ENCODE data around the gene ZC3H7A.
"Not testable (repeated sequence)": the region's sequence is repeated elsewhere in the genome, so short reads cannot be mapped to it uniquely, and the experiment has no call there.

The ZC3H7A gene

DNA sequence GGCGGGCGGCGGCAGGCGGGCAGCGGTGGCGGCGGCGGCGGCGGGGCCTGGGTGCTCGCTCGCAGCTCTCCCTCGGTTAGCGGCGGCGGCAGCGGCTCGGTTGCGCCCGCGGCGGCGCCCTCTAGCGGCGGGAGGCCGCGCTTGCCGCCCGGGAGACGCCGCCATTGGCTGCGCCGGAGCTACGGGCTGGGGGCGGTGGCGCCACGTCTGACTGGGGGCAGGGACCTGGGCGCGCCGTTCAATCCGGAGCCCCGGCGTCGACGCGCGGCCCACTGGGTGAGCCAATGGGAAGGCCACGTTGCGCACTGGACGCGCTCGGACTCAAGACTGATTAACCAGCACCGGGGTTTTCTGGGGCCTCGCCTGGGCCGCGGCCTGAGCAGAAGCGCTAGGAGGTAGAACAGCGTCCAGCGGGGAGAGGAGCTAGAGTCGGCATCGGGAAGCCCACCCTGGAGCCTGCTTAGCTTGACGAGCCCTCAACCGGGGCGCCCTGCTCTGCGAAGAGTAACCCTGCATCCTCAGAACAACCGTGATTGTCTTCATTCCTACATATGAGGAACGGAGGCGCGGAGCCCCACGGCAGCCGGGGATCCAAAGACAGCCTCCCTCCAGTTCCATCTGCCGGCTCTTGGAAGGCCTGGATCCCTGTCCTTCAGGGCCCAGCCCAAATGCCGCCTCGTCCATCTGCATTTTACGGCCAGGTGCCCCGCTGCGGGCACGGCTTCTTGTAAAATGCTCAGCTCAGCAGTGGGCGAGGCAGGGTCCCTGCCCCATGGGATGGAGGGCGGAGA, at the start of gene ZC3H7A:
ZC3H7A (minus strand) TSS at position 93 of the 791 bp plus-strand sequence. CDS start 14,904 bp downstream, outside the sequence.
- ATAC-seq (peak; percentile 99), DNase-seq (peak; percentile 94)
- peak within 1 kb of the TSS; percentile 96 for H3K27ac Mint-ChIP-seq
- peaks cover 67% of the 10 kb centered on the region for H3K4me1 Mint-ChIP-seq
- peak within 1 kb of the TSS; percentile 96 for H3K4me3 Mint-ChIP-seq
- H3K9me3 Mint-ChIP-seq = no peaks in the 10 kb centered on the region
- H3K36me3 Mint-ChIP-seq (ENCODE audit: low read depth) = peaks cover 18% of the 10 kb centered on the region
- no peaks in the 10 kb centered on the region for H3K27me3 Mint-ChIP-seq

- DNase-seq (no peak), ATAC-seq (no peak)
- Mint-ChIP-seq H3K36me3 (ENCODE audit: low read depth) (peaks cover 75% of the 10 kb centered on the region), H3K9me3 (no peaks in the 10 kb centered on the region), H3K4me1 (peaks cover 33% of the 10 kb centered on the region), H3K27me3 (no peaks in the 10 kb centered on the region), H3K4me3 (no peak overlapping the region), H3K27ac (peak overlapping the region; percentile 49)
Observed at GRCh38 chr16:11844499-11844898, 47.4 kb upstream of the ZC3H7A start.

- ATAC-seq = no peak
- Mint-ChIP-seq H3K27ac (no peak overlapping the region), H3K4me1 (peaks cover 27% of the 10 kb centered on the region)
Observed at GRCh38 chr16:11843861-11844260, 46.8 kb upstream of the ZC3H7A start.

DNA sequence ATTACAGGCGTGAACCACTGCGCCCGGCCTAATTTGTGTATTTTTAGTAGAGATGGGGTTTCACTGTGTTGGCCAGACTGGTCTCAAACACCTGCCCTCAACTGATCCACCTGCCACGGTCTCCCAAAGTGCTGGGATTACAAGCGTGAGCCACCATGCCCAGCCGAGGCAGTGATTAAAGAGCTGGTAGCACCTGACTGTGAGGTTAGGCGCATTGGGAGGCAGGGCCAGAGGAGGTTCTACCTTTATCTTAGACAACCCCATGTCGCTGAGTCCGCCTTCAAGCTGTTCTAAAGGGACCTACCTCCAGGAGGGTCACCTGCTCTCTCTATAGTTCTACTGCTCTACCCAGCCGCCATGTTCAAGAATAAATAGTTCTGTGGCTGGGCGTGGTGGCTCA, 46.1 kb upstream of the ZC3H7A start:
- no peaks in the 10 kb centered on the region for H3K9me3 Mint-ChIP-seq
- ATAC-seq = no peak
- H3K4me1 Mint-ChIP-seq = peaks cover 21% of the 10 kb centered on the region
- no peak for DNase-seq
- peaks cover 70% of the 10 kb centered on the region for H3K36me3 Mint-ChIP-seq (ENCODE audit: low read depth)
- no peak overlapping the region for H3K4me3 Mint-ChIP-seq
- no peaks in the 10 kb centered on the region for H3K27me3 Mint-ChIP-seq
- H3K27ac Mint-ChIP-seq = no peak overlapping the region

More at GRCh38 chr16:11843861-11844260, 46.8 kb upstream of the ZC3H7A start:
- no peak for DNase-seq
- no peaks in the 10 kb centered on the region for H3K27me3 Mint-ChIP-seq
- H3K4me3 Mint-ChIP-seq = no peak overlapping the region
- no peaks in the 10 kb centered on the region for H3K9me3 Mint-ChIP-seq
- H3K36me3 Mint-ChIP-seq (ENCODE audit: low read depth) = peaks cover 73% of the 10 kb centered on the region

DNA sequence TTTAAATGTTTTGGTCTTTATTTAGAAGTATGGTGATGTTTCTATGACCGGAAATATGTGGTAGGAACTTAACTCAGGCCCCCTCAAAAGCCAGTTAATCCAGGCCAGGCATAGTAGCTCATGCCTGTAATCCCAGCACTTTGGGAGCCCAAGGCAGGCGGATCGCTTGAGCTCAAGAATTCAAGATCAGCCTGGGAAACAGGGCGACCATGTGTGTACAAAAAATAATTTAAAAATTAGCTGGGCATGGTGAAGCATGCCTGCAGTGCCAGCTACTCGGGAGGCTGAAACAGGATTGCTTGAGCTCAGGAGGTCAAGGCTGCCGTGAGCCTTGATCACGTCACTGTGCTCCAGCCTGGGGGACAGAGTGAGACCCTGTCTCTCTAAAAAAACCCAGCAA, 44.0 kb upstream of the ZC3H7A start:
- Mint-ChIP-seq H3K9me3 (no peaks in the 10 kb centered on the region), H3K27me3 (no peaks in the 10 kb centered on the region), H3K4me1 (peaks cover 9% of the 10 kb centered on the region), H3K27ac (no peak overlapping the region), H3K4me3 (no peak overlapping the region), H3K36me3 (ENCODE audit: low read depth) (peaks cover 73% of the 10 kb centered on the region)
- ATAC-seq (no peak), DNase-seq (no peak)

DNA sequence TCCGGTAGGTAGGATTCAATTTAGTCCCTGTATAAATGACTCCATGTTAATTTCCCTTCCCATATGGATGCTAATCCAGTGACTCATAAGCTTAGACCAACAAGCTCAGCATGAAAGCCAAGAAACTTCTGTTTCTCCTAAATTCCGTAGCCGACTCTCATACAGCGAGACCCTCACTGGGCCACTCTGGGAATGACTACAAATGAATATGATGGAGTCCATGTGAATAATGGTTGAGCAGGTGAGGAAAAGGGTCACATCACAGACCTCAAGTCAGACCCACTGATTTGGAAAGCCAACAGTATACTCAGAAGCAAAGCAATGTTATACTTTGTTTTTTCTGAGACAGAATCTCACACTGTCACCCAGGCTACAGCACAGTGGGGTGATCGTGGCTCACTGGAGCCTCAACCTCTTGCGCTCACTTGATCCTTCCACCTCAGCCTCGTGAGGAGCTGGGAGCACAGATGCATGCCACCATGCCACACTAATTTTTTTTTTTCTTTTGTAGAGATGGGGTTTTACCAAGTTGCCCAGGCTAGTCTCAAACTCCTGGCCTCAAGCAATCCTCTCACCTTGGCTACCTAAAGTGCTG, 39.7 kb upstream of the ZC3H7A start:
- Mint-ChIP-seq H3K27me3 (no peaks in the 10 kb centered on the region), H3K27ac (no peak overlapping the region), H3K4me3 (no peak overlapping the region), H3K9me3 (no peaks in the 10 kb centered on the region), H3K36me3 (ENCODE audit: low read depth) (peaks cover 45% of the 10 kb centered on the region), H3K4me1 (no peaks in the 10 kb centered on the region)
- no peak for DNase-seq
- no peak for ATAC-seq

DNA sequence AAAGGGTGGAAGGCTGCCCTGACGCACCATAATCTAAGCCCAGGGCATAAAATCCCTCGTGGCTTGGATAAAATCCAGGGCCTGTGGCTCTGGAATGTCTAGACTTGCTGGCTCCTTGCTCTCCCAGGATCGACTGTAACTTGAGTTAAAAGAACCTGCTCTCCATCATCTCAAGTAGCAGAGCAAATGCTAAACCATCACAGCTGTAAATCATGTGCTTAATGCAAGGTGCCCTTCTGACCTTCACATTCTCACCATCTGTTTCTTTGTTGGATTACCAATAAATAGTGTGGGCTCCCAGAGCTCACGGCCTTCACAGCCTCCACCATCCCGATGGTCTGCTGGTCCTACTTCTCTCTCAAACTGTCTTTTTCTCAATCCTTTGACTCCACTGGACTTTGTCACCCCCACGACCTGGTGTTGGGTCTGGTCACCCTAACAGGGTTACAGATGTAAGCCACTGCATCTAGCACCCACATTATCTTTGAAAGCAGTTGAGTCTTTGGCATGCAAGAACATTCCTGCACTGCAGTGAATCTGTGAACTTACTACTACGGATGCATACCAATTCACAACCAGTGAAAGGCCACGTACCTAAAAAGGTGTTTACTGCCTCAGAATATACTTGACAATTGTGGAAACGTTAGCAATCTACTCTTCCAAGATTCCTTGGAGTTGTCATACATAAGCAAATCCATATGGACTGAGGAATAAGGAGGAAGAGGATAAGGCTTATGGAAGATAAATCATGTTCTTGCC, 39.0 kb upstream of the ZC3H7A start:
- ATAC-seq = no peak
- Mint-ChIP-seq H3K27me3 (no peaks in the 10 kb centered on the region), H3K9me3 (no peaks in the 10 kb centered on the region), H3K4me3 (no peak overlapping the region), H3K27ac (peak overlapping the region; percentile 31), H3K4me1 (no peaks in the 10 kb centered on the region), H3K36me3 (ENCODE audit: low read depth) (peaks cover 40% of the 10 kb centered on the region)
- DNase-seq = no peak

DNA sequence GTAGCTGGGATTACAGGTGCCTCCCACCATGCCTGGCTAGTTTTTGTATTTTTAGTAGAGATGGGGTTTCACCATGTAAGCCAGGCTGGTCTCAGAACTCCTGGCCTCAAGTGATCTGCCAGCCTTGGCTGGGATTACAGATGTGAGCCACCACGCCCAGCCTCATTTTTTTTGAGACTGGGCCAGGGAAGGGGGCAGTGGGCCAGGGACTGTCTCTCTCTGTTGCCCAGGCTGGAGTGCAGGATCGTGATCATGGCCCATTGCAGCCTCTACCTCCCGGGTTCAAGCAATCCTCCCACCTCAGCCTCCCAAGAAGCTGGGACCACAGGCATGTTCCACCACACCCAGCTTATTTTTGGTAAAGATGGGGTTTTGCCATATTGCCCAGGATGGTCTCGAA, 38.3 kb upstream of the ZC3H7A start:
- Mint-ChIP-seq H3K9me3 (no peaks in the 10 kb centered on the region), H3K27me3 (no peaks in the 10 kb centered on the region), H3K4me3 (no peak overlapping the region), H3K4me1 (no peaks in the 10 kb centered on the region), H3K36me3 (ENCODE audit: low read depth) (peaks cover 37% of the 10 kb centered on the region), H3K27ac (no peak overlapping the region)
- DNase-seq = no peak
- ATAC-seq = no peak

DNA sequence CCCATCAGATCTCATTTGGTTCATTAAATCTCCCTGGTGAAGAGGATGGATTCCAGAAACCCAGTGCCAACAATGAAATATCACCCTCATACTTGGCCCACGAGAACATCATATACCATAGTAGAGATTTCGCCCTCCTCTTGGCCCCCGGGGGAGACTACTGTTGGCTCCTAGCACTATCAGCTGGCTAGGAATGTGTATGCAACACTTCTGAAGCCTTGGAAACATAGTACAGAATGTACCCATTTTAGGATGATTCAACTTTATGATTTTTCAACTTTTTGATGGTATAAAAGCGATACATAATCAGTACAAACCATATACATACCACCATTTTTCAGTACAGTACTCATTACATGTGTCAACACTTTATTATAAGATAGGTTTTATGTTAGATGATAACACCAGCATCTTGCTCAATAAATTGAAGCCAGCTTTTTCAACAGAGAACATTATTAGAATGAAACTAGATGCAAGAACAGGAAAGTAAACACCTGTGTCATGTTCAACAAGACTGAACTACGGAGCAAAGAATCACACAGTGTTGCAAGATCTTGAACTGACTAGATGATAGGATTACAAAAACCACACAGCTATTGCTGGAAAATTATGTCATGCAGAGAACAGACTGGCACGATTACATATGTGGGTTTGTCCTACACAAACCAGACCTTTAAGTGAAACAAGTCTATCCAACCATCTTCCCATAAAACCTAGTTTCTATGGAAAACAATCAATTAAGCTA, 37.1 kb upstream of the ZC3H7A start:
- ATAC-seq = no peak
- H3K9me3 Mint-ChIP-seq = no peaks in the 10 kb centered on the region
- no peak overlapping the region for H3K27ac Mint-ChIP-seq

GRCh38 chr16:11828696-11829095, 31.6 kb upstream of the ZC3H7A start:
- no peaks in the 10 kb centered on the region for H3K9me3 Mint-ChIP-seq
- no peaks in the 10 kb centered on the region for H3K4me1 Mint-ChIP-seq
- no peak overlapping the region for H3K4me3 Mint-ChIP-seq
- no peak overlapping the region for H3K27ac Mint-ChIP-seq
- ATAC-seq (no peak), DNase-seq (no peak)
- no peaks in the 10 kb centered on the region for H3K36me3 Mint-ChIP-seq (ENCODE audit: low read depth)
- H3K27me3 Mint-ChIP-seq = no peaks in the 10 kb centered on the region

More for the DNA sequence above, 37.1 kb upstream of the ZC3H7A start:
- Mint-ChIP-seq H3K4me3 (no peak overlapping the region), H3K27me3 (no peaks in the 10 kb centered on the region), H3K4me1 (no peaks in the 10 kb centered on the region), H3K36me3 (ENCODE audit: low read depth) (peaks cover 28% of the 10 kb centered on the region)
- DNase-seq = no peak

- not testable (repeated sequence) for ATAC-seq; H3K4me3 Mint-ChIP-seq; H3K36me3 Mint-ChIP-seq (ENCODE audit: low read depth)
Observed at GRCh38 chr16:11825520-11826165, 28.6 kb upstream of the ZC3H7A start.

DNA sequence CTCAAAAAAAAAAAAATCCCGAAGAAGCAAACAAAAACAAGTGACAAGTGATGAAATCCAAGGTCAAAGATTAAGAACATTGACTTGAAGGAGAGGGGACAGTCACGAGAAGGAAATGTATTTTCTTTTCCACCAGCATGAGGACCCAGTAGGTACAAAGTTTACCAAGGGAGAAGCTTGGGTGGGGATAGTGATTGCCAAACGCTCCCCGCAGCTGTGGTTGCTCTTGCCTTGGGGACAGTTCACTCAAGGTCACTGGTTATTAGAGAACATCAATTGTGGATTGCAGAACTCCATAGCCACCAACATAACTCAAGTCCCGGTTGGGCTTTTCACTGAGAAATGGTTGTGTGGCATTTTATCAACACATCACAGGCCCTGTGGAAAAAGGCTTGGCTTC, 27.3 kb upstream of the ZC3H7A start:
- no peaks in the 10 kb centered on the region for H3K9me3 Mint-ChIP-seq
- no peak for ATAC-seq
- H3K36me3 Mint-ChIP-seq (ENCODE audit: low read depth) = no peaks in the 10 kb centered on the region
- H3K27ac Mint-ChIP-seq = no peak overlapping the region
- DNase-seq = no peak
- peaks cover 3% of the 10 kb centered on the region for H3K27me3 Mint-ChIP-seq
- no peaks in the 10 kb centered on the region for H3K4me1 Mint-ChIP-seq
- H3K4me3 Mint-ChIP-seq = no peak overlapping the region

More at GRCh38 chr16:11825520-11826165, 28.6 kb upstream of the ZC3H7A start:
- not testable (repeated sequence) for H3K27ac Mint-ChIP-seq, H3K4me1 Mint-ChIP-seq, H3K9me3 Mint-ChIP-seq, DNase-seq, H3K27me3 Mint-ChIP-seq

DNA sequence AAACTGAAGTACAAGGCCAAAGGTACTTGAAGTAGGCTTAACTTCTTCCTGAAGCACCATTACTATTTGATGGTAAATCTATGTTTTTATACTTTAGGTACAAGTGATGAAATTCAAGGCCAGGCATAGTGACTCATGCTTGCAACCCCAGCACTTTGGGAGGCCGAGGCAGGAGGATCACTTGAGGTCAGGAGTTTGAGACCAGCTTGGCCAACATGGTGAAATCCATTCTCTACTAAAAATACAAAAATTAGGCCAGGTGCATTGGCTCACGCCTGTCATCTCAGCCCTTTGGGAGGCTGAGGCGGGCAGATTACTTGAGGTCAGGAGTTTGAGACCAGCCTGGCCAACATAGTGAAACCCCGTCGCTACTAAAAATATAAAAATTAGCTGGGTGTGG, 26.6 kb upstream of the ZC3H7A start:
- DNase-seq; H3K4me3 Mint-ChIP-seq; ATAC-seq; H3K9me3 Mint-ChIP-seq; H3K36me3 Mint-ChIP-seq (ENCODE audit: low read depth); H3K4me1 Mint-ChIP-seq; H3K27me3 Mint-ChIP-seq; H3K27ac Mint-ChIP-seq: not testable (repeated sequence)

GRCh38 chr16:11819798-11820197, 22.7 kb upstream of the ZC3H7A start:
- Mint-ChIP-seq H3K27ac (no peak overlapping the region), H3K36me3 (ENCODE audit: low read depth) (no peaks in the 10 kb centered on the region), H3K4me3 (no peak overlapping the region), H3K4me1 (no peaks in the 10 kb centered on the region), H3K27me3 (peaks cover 3% of the 10 kb centered on the region), H3K9me3 (no peaks in the 10 kb centered on the region)
- DNase-seq (no peak), ATAC-seq (no peak)
